ENCODE results near the gene FZD10.

DNA sequence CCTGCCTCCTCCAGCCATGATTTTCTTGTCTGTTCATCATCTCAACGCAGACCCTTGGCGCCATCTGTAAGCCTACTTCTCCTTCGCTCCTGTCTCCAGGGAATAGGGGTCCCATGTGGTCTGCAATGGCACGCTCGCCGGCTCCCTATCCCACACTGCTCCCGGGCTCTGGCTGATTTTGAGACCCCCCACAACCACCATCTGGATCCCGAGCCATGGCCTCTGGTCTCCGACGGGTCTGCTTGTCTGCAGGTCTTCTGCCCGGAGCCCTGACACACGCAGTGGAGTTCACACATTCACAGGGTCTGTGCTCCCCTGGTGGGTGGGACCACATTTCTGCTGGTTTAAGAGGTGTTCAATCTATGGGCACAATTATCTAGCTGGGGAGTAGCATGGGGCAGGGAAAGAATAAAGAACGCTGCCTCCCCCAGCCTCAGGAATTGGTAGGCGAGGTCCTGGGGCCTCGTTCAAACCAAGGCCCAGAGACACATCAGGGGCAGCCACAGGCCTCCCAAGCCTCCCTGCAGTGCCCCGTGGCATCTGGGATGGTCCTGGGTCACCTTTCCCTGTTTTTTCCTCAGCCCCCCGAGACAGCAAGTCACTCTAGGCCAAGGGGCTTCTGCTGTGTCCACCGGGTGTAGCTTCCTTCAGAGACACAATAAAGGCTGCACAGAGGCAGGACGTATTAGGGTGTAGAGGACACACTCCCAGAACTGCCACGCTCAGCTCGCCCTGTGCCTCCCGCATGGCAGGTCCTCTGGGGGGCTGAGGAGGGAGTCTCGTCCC is 21.5 kb downstream of the FZD10 start:
- TF ChIP-seq CTCF (IDR thresholded peaks at IDR 0.05; ENCODE audit: poor library complexity) (no peak), EZH2phosphoT487 (IDR thresholded peaks at IDR 0.05; ENCODE audit: low read depth, severe bottlenecking, unreplicated experiment) (no peak)
